ENCODE data around the gene COBL.
"Not testable (repeated sequence)": the region's sequence is repeated elsewhere in the genome, so short reads cannot be mapped to it uniquely, and the experiment has no call there.

COBL gene

DNA sequence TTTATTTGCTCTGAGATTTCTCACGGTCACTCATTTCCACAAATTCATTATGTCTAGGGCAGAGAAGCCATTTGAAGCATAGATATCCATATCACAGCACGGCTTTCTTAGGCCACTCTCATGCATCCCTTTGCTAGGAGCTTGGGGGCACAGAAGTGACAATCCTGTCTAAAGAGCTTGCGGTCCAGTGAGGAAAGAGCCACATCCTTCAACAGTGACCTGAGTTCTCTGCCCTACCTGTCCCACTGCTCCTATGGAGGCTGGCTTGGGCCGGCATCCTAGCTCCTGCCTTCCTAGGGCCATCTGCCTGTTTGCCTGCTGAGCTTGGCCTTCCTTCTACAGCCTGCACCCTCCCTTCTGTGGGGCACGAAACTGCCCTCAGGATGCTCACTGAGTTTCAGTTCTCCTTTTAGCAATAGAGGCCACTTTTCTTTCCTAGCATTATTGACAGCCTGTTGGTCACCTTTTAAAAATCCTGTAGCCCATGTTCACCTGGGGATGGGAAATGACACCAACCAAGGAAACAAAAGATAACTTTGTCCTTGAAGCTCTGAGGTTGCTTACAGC, 321.8 kb downstream of the COBL start:
- TF ChIP-seq, protein P1, sequence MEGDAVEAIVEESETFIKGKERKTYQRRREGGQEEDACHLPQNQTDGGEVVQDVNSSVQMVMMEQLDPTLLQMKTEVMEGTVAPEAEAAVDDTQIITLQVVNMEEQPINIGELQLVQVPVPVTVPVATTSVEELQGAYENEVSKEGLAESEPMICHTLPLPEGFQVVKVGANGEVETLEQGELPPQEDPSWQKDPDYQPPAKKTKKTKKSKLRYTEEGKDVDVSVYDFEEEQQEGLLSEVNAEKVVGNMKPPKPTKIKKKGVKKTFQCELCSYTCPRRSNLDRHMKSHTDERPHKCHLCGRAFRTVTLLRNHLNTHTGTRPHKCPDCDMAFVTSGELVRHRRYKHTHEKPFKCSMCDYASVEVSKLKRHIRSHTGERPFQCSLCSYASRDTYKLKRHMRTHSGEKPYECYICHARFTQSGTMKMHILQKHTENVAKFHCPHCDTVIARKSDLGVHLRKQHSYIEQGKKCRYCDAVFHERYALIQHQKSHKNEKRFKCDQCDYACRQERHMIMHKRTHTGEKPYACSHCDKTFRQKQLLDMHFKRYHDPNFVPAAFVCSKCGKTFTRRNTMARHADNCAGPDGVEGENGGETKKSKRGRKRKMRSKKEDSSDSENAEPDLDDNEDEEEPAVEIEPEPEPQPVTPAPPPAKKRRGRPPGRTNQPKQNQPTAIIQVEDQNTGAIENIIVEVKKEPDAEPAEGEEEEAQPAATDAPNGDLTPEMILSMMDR (conservative IDR thresholded peaks at IDR 0.05; ENCODE audit: low read depth, low read length): no peak
- no peak overlapping the region for H3K4me3 ChIP-seq (ENCODE audit: low read depth, low read length)
- no peak for DNase-seq (ENCODE audit: low read depth)

DNA sequence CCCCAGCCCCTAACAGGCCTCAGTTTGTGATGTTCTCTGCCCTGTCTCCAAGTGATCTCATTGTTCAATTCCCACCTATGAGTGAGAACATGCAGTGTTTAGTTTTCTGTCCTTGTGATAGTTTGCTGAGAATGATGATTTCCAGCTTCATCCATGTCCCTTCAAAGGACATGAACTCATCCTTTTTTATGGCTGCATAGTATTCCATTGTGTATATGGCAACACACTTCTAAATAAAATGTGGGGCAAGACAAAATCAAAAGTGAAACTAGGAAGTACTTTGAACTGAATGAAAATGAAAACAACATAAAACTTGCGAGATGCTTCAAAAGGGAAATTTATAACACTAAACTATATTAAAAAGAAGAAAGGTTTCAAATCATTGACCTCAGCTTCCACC, 326.4 kb downstream of the COBL start:
- H3K4me3 ChIP-seq (ENCODE audit: low read depth, low read length); DNase-seq (ENCODE audit: low read depth): not testable (repeated sequence)

DNA sequence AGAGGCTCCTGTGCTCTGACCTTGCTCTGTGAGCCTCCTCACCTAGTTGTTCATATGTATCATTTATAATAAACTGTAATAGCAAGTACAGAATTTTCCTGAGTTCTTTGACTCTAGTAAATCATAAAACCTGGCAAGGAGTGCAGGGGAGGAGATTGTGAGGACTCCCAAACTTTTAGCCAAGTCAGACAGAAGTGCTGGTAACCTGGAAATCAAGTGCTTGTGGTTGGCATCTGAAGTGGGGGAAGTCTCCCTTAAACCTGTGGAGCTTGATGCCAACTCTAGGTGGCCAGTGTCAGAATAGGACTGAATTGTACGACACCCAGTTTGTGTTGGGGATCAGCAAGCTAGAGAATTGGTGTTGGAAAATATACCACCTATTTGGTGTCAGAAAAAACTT, 327.6 kb downstream of the COBL start:
- no peak overlapping the region for H3K4me3 ChIP-seq (ENCODE audit: low read depth, low read length)
- TF ChIP-seq, protein P1 (conservative IDR thresholded peaks at IDR 0.05; ENCODE audit: low read depth, low read length): no peak
- DNase-seq (ENCODE audit: low read depth): no peak

- no peak overlapping the region for H3K4me3 ChIP-seq (ENCODE audit: low read depth, low read length)
- no peak for DNase-seq (ENCODE audit: low read depth)
- TF ChIP-seq, protein P1 (conservative IDR thresholded peaks at IDR 0.05; ENCODE audit: low read depth, low read length): no peak
These were observed 328.1 kb downstream of the COBL start for GRCh38 chr7:50988465-50988864.

GRCh38 chr7:50985096-50985495, 331.5 kb downstream of the COBL start:
- no peak overlapping the region for H3K4me3 ChIP-seq (ENCODE audit: low read depth, low read length)
- TF ChIP-seq, protein P1 (conservative IDR thresholded peaks at IDR 0.05; ENCODE audit: low read depth, low read length): no peak
- no peak for DNase-seq (ENCODE audit: low read depth)

DNA sequence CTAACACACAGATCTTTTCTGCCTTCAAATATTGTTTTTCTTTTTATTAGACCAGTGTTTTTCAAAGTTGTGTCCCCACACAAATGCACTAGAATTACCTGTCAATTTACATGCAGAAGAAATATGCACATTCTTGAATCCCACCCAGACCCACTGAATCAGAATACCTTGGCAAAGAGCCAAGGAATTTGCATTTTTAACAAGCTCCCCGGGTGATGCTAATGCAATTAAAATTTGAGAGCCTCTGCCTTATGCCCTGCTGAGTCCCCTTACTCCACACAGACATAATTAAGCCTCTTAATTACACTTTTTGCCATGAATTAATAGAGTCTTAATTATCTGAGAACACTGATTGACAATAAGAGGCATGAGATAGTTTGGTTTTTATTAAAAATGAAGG, 332.8 kb downstream of the COBL start:
- TF ChIP-seq, protein P1 (conservative IDR thresholded peaks at IDR 0.05; ENCODE audit: low read depth, low read length): no peak
- no peak overlapping the region for H3K4me3 ChIP-seq (ENCODE audit: low read depth, low read length)
- DNase-seq (ENCODE audit: low read depth): no peak

DNA sequence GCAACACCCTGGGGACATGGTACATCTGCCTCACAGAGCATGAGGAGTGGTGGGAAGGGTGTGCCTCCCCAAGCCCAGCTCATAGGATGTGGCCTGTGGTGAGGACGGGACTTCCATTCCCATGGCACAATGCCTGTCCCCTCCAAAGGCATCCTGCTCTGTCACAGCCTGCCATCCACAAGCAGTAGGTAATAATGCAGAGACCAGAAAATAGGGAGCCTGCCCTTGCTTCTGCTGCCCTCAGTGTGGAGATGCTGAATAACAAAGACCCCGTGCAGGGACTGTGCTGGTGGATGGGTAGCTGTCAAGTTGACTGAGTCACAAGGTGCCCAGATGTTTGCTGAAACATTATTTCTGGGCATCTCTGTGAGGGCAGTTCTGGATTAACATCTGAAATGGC, 334.0 kb downstream of the COBL start:
- TF ChIP-seq, protein P1 (conservative IDR thresholded peaks at IDR 0.05; ENCODE audit: low read depth, low read length): peak; percentile 32
- no peak overlapping the region for H3K4me3 ChIP-seq (ENCODE audit: low read depth, low read length)
- DNase-seq (ENCODE audit: low read depth): no peak

All from choroid plexus epithelial cell (primary cell).